GM18526 (cell line): ENCODE results near the gene PIGL.

Experiments
- POLR2A ChIP-seq: IDR thresholded peaks from 3 replicates; pipeline ENCODE4 v1.6.1; 2011; ENCODE audit not compliant: insufficient read length; ENCODE audit errors: extremely low read depth

Gene PIGL

GRCh38 chr17:16297367-16298139 is 80.5 kb downstream of the PIGL start:
- no peak for TF ChIP-seq POLR2A

DNA sequence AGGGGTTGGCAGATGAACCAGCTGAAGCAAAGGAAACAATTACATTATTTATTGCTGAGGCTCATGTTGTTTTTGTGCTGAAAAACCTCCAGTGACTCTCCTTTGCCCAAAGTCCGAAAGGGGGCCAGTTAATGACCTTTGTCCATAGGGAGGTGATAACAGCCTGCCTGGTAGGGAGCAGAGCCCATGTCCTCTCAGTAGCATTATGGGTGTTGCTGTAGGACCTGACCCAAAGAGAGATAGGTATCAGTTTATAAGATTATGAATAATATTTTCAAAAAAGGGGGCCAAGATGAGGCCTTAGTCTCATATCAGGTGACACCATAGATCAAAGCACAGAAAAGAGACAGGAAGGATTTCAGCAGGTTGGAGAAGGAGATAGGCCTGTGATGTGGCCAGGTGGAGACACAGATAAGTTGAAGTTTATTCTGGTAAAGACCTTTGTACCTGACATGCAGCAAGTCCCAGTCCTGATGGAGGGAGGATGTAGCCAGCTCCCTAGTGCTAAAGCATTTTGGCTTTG is 81.2 kb downstream of the PIGL start:
- no peak for TF ChIP-seq POLR2A

DNA sequence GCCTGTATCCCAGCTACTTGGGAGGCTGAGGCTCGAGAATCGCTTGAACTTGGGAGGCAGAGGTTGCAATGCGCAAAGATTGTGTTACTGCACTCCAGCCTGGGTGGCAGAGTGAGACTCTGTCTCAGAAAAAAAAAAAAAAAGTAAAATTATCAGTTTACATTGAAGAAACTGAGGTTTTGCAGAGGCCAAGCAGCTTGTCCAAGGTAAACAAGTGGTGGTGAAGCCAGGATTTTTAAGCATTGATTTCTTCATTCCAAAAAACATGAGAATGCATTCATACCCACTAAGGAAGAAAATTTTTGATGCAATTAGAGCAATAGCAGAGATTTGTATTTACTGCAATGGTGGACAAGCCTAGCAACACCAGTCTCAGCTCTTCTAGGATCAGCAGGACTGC is 83.5 kb downstream of the PIGL start:
- no peak for TF ChIP-seq POLR2A

DNA sequence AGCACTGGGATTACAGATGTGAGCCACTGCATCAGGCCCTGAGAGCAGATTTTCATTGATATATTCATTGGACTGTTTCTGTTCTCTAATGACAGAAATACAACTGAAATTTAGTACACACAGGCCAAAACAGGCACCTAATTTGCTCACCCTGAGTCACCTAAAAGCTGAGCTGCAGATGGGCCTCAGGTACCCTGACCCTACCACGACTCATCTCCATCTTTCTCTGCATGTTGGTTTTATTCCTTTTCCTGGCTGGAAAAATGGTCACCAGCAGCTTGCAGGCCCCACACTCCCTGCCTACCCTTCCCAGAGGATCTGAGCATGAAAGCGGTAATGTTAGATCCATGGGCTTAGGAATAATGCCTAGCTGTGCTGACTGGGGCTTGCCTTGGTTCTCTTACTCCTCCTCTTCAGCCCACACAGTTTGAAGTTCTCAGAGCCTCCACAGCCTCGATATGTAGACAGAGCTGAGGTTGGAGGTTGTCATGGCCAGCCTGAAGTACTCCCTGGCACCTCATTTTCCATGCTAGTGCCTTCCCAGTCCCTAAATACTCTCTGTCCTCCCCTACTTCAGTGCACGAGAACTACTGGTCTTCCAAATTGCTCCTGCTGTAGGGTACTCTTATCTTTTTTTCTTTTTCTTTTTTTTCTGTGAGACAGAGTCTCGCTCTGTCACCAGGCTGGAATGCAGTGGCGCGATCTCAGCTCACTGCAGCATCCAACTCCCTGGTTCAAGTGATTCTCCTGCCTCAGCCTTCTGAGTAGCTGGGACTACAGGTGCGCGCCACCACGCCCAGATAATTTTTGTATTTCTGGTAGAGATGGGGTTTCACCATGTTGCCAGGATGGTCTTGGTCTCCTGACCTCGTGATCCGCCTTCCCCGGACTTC is 85.2 kb downstream of the PIGL start:
- TF ChIP-seq POLR2A: no peak

DNA sequence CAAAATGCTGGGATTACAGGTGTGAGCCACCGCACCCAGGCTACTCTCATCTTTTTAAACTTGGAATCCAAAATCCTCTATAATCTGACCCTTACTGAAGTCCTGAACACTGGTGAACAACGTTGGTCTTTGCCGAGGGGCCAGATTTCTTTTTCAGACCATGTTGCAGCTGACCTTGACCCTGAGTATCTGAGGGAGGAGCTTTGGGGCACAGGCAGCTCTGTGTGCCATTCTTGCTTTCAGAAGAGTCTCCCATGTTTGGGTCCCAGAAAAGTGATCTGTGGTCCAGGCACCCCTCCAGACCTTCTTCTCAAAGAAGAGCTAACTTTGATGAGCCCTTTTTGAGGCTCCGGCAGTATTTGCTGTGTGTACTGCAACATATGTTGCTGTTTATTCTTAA is 85.8 kb downstream of the PIGL start:
- TF ChIP-seq POLR2A: no peak

DNA sequence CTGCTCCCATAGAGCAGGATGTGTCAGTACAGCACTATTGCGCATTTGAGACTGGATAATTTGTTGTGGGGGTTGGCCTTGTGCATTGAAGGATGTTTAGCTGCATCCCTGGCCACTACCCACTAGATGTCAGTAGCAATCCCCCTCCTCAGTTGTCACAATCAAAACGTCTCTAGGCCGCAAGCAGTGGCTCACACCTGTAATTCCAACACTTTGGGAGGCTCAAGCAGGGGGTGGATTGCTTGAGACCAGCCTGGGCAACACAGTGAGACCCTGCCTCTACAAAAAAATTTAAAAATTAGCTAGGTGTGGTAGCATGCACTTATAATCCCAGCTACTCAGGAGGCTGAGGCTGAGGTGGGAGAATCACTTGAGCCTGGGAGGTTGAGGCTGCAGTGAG is 87.8 kb downstream of the PIGL start:
- no peak for TF ChIP-seq POLR2A

DNA sequence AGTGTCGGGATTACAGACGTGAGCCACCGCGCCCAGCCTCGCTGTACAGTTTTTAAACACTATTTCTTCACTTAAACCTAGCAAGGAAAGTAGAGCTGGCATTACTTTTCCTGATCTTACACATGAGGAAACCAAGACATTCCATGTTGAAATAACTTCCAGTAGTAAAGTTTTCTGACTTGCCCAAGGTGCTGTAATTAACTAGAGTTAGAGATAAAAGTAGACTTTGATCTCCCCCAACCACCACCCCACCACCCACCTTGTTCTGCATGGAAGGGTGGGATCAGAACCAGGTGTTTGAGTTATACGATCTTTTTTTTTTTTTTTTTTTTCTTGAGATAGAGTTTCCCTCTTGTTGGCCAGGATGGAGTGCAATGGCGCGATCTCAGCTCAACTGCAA is 89.2 kb downstream of the PIGL start:
- TF ChIP-seq POLR2A: no peak

- no peak for TF ChIP-seq POLR2A
These were observed 96.4 kb downstream of the PIGL start for GRCh38 chr17:16313139-16314090.

- TF ChIP-seq POLR2A: no peak
These were observed 97.2 kb downstream of the PIGL start for GRCh38 chr17:16314189-16314588.

DNA sequence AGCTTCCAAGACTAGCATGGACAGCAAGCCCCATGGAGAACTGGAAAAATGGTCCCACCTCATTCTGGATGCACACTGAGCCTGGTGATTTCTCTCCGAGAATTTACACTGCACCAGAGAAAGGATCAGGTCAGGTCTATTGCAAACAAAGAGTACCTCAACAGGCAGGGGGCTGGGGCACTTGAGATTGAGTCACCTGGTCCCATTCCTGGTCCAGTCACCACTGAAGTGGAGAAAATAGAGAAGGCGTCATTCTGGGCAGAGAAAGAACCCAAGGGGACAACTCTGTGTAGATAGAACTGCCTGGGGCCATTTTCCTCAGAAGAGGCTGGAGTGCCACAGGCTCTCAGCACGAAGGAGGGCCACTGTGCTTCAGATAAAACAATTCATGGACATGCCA is 97.8 kb downstream of the PIGL start:
- no peak for TF ChIP-seq POLR2A

DNA sequence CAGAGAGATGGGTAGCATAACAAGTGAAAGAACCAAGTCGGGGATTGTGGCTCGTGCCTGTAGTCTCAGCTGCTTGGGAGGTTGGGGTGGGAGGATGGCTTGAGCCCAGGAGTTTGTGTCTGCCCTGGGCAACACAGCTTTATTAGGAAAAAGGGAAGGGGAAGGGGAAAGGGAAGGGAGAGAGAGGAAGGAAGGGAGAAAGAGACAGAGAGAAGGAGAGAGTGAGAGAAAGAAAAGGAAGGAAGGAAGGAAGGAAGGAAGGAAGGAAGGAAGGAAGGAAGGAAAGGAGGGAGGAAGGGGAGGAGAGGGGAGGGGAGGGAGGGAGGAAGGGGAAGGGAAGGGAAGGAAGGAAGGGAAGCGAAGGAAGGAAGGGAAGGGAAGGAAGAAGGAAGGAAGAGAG is 103.0 kb downstream of the PIGL start:
- TF ChIP-seq POLR2A: no peak

DNA sequence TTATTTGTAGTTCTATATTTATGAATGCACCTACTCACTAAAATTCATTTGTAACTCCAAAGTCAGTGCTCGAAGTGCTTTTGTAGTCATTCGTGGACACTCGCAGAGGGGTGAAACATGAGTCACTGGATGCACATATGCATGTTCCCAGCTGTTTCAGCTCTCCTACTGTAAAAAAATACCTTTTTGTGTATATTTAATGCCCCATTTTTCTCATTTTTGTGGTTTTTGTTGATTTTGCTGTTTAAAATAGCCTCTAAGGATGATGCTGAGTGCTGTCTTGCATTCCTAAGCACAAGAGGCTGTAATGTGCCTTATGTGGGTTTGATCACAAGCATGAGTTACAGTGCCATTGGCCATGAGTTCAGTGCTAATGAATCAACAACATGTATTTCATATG is 105.6 kb downstream of the PIGL start:
- TF ChIP-seq POLR2A: no peak

- no peak for TF ChIP-seq POLR2A
These were observed 109.0 kb downstream of the PIGL start for GRCh38 chr17:16325964-16326363.

GRCh38 chr17:16327018-16327417 is 110.0 kb downstream of the PIGL start:
- no peak for TF ChIP-seq POLR2A

GRCh38 chr17:16328997-16329396 is 112.0 kb downstream of the PIGL start:
- no peak for TF ChIP-seq POLR2A
